CD4-positive, alpha-beta T cell treated with Interleukin-10 for 1 hour (primary cell): ENCODE measurements around the gene PTP4A1.
A peak's percentile ranks its signal among the peaks of the same experiment; 100 is the strongest.

Source experiments
- DNase-seq: peaks from one replicate; pipeline ENCODE4 v3.0.0-alpha.2; 2020

Gene PTP4A1

GRCh38 chr6:63558278-63558677 is 14.0 kb upstream of the PTP4A1 start:
- DNase-seq = no peak

- DNase-seq = no peak
Measured at GRCh38 chr6:63560801-63561287, 11.4 kb upstream of the PTP4A1 start.

GRCh38 chr6:63561288-63561687 is 11.0 kb upstream of the PTP4A1 start:
- no peak for DNase-seq

GRCh38 chr6:63563235-63563634 is 9.0 kb upstream of the PTP4A1 start:
- no peak for DNase-seq

GRCh38 chr6:63565058-63565726 is 7.1 kb upstream of the PTP4A1 start:
- DNase-seq = no peak

- DNase-seq = no peak
Measured at GRCh38 chr6:63565727-63566596, 6.3 kb upstream of the PTP4A1 start.

- no peak for DNase-seq
Measured at GRCh38 chr6:63567966-63568365, 4.3 kb upstream of the PTP4A1 start.

- no peak for DNase-seq
Measured at GRCh38 chr6:63571361-63572043, 778 bp upstream of the PTP4A1 start.

GRCh38 chr6:63572747-63573075 is 431 bp downstream of the PTP4A1 start:
- no peak for DNase-seq

GRCh38 chr6:63573076-63573898 is 1.0 kb downstream of the PTP4A1 start:
- DNase-seq = peak; percentile 72

GRCh38 chr6:63573899-63574553 is 1.7 kb downstream of the PTP4A1 start:
- DNase-seq = peak; percentile 71

- DNase-seq = no peak
Measured at GRCh38 chr6:63574554-63574900, 2.2 kb downstream of the PTP4A1 start.

- DNase-seq = no peak
Measured at GRCh38 chr6:63576147-63576772, 4.0 kb downstream of the PTP4A1 start.

- DNase-seq = no peak
Measured at GRCh38 chr6:63576985-63577712, 4.9 kb downstream of the PTP4A1 start.

- no peak for DNase-seq
Measured at GRCh38 chr6:63578757-63579156, 6.5 kb downstream of the PTP4A1 start.

- no peak for DNase-seq
Measured at GRCh38 chr6:63579937-63580703, 7.8 kb downstream of the PTP4A1 start.

GRCh38 chr6:63580704-63580961 is 8.4 kb downstream of the PTP4A1 start:
- no peak for DNase-seq

- no peak for DNase-seq
Measured at GRCh38 chr6:63581355-63582013, 9.2 kb downstream of the PTP4A1 start.

GRCh38 chr6:63582579-63583231 is 10.4 kb downstream of the PTP4A1 start:
- DNase-seq = no peak

GRCh38 chr6:63584125-63584514 is 11.8 kb downstream of the PTP4A1 start:
- DNase-seq = no peak
